ENCODE data around the gene IP6K2. TPM values are rescaled to one million over a fixed set of nuclear protein-coding genes. Genes with fewer than 3 reads are reported as not detected.

The IP6K2 gene
- total and polyA plus RNA-seq, 10 of the 15 experiments (the other 5 are each of a cell fraction or from before 2014, with no cell fraction given) = 25.8 to 95.9 (median 69.0) TPM

- peak; percentile 31; the same call in 1 of the 2 replicates for TF ChIP-seq ZNF687 (IDR thresholded peaks at IDR 0.05)
- peak; percentile 83 for TF ChIP-seq RB1 (IDR thresholded peaks at IDR 0.05; ENCODE audit: borderline replicate concordance)
- peak; percentile 73 for TF ChIP-seq CREB1 (IDR thresholded peaks at IDR 0.05; ENCODE audit: low read depth)
- 0 out of 2 replicates have a peak, but pooled peaks have one; percentile 37 for TF ChIP-seq BRCA1 (IDR thresholded peaks at IDR 0.05; ENCODE audit: low read depth, low read length)
- TF ChIP-seq BHLHE40 (IDR thresholded peaks at IDR 0.05; ENCODE audit: borderline replicate concordance in 1 of 2, low read depth in 2 of 2, low read length in 1 of 2) = peak; percentile 89 to 94
- no peak for TF ChIP-seq CEBPB (IDR thresholded peaks at IDR 0.05; ENCODE audit: borderline replicate concordance in 1 of 2, low read depth in 2 of 2, low read length in 2 of 2)
- TF ChIP-seq CBX5 (IDR thresholded peaks at IDR 0.05; ENCODE audit: low read depth) = no peak
- no peak for TF ChIP-seq ZNF217 (IDR thresholded peaks at IDR 0.05)
- TF ChIP-seq CHD1 (IDR thresholded peaks at IDR 0.05; ENCODE audit: low read depth, low read length) = peak; percentile 77; the same call in 1 of the 2 replicates
- peak; percentile 51; the same call in 1 of the 2 replicates for TF ChIP-seq PKNOX1 (IDR thresholded peaks at IDR 0.05)
- peak; percentile 73; the same call in 1 of the 2 replicates for TF ChIP-seq CREM (IDR thresholded peaks at IDR 0.05; ENCODE audit: low read depth)
- no peak for TF ChIP-seq TCF7 (IDR thresholded peaks at IDR 0.05; ENCODE audit: borderline replicate concordance)
- peak; percentile 26; the same call in 1 of the 2 replicates for TF ChIP-seq POLR2AphosphoS5 (IDR thresholded peaks at IDR 0.05; ENCODE audit: low read length)
- TF ChIP-seq SPI1 (IDR thresholded peaks at IDR 0.05; ENCODE audit: borderline replicate concordance, insufficient read depth, low read depth, low read length) = no peak
- TF ChIP-seq POLR2AphosphoS2 (IDR thresholded peaks at IDR 0.05; ENCODE audit: low read depth, low read length) = peak; percentile 98
- peak; percentile 63; the same call in 1 of the 2 replicates for TF ChIP-seq RELB (IDR thresholded peaks at IDR 0.05; ENCODE audit: low read depth)
- TF ChIP-seq BCLAF1 (IDR thresholded peaks at IDR 0.05) = no peak
- no peak for TF ChIP-seq ZNF622 (IDR thresholded peaks at IDR 0.05)
- TF ChIP-seq ZNF274 (IDR thresholded peaks at IDR 0.05; ENCODE audit: insufficient read depth, insufficient read length) = no peak
- TF ChIP-seq TCF12 (IDR thresholded peaks at IDR 0.05; ENCODE audit: low read depth, low read length) = peak; percentile 83
Measured at GRCh38 chr3:48663489-48664312, 53.3 kb downstream of the IP6K2 start (continued).

Data from GM12878 (cell line).